Measurements from ENCODE around the gene PIGU.

PIGU gene

DNA sequence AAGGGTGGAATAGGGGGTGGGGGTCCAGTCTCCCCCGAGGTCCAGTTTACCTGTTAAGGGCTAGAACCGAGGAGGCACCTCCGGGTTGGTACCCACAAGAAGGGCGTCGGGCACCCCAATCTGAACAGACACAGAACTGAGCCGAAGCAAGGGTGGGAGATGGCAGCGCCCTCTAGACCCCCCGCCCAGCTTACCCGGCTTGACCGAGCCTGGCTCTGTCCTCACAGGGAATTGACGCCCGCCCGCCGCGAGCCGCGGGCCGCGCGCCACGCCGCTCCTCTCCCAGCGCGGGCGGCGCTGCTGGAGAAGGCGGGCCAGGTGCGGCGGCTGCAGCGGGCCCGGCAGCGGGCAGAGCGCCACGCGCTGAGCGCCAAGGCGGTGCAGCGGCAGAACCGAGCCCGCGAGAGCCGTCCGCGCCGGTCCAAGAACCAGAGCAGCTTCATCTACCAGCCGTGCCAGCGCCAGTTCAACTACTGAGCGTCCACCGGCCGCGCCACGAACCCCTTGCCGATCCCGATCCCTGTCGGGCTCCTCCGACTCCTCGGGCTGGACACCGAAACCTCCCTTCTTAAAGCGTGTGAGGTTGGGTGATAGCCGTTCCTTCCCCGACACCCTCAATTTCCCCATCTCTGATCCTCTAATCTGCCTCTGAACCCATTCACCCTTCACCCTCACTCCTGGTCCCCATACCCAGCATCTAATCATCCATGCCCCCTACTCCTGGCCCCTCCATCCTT is 33.1 kb upstream of the PIGU start:
- peak overlapping the region; percentile 57 for H3K4me3 ChIP-seq (ENCODE audit: low read depth, low read length)
- TF ChIP-seq, protein P1, sequence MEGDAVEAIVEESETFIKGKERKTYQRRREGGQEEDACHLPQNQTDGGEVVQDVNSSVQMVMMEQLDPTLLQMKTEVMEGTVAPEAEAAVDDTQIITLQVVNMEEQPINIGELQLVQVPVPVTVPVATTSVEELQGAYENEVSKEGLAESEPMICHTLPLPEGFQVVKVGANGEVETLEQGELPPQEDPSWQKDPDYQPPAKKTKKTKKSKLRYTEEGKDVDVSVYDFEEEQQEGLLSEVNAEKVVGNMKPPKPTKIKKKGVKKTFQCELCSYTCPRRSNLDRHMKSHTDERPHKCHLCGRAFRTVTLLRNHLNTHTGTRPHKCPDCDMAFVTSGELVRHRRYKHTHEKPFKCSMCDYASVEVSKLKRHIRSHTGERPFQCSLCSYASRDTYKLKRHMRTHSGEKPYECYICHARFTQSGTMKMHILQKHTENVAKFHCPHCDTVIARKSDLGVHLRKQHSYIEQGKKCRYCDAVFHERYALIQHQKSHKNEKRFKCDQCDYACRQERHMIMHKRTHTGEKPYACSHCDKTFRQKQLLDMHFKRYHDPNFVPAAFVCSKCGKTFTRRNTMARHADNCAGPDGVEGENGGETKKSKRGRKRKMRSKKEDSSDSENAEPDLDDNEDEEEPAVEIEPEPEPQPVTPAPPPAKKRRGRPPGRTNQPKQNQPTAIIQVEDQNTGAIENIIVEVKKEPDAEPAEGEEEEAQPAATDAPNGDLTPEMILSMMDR (IDR thresholded peaks at IDR 0.05; ENCODE audit: low read depth, low read length), result no peak

DNA sequence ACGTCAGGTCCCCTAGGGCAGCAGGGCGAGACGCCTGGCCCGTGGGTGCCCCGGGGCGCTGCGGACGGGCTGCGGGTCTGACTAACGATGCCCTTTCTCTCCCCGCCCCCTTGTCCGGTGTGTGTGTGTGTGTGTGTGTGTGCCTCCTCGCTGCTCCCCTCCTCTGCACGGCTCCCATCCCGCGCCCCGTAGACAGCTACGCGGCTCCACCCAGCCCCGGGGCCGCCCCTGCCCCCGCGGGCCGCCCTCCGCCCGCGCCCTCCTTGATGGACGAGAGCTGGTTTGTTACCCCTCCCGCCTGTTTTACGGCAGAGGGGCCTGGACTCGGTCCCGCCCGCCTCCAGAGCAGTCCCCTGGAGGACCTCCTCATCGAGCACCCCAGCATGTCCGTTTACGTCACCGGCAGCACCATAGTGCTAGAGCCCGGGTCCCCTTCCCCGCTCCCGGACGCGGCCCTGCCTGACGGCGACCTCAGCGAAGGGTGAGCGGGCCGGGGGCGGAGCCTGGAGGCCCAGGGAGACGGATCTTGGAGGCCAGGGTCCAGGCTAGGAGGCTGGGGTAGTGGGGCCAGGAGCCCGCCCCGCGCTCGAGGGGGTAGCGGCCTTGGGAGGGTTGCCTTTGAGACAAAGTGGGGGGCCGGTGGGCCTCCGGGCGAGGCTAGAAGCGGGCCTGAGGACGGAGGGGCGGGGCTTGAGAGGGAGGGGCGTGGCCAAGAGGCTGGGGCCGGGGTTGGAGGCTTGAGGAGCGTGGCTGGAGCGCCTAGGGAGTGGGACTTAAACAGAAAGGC is 32.3 kb upstream of the PIGU start:
- TF ChIP-seq, protein P1 (IDR thresholded peaks at IDR 0.05; ENCODE audit: low read depth, low read length), result no peak
- H3K4me3 ChIP-seq (ENCODE audit: low read depth, low read length), result peak overlapping the region; percentile 57

DNA sequence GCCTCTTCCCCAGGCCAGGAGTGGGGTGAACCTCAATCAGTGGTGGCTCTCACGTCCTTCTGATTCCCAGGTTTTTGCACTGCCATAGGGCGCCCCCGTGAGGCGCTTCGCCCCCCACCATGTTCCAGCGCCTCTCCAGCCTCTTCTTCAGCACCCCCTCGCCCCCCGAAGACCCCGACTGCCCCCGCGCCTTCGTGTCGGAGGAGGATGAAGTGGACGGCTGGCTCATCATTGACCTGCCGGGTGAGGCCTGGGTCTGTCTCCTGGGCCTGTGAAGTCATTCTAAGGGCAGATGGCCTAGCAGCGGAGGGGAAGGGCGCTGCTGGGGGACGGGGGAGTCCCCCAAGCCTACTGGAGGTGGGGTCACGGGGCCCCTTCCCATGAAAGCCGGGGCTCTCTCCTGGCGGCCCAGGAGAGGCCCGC is 31.7 kb upstream of the PIGU start:
- TF ChIP-seq, protein P1 (IDR thresholded peaks at IDR 0.05; ENCODE audit: low read depth, low read length), result peak; percentile 53
- H3K4me3 ChIP-seq (ENCODE audit: low read depth, low read length), result peak overlapping the region; percentile 57

DNA sequence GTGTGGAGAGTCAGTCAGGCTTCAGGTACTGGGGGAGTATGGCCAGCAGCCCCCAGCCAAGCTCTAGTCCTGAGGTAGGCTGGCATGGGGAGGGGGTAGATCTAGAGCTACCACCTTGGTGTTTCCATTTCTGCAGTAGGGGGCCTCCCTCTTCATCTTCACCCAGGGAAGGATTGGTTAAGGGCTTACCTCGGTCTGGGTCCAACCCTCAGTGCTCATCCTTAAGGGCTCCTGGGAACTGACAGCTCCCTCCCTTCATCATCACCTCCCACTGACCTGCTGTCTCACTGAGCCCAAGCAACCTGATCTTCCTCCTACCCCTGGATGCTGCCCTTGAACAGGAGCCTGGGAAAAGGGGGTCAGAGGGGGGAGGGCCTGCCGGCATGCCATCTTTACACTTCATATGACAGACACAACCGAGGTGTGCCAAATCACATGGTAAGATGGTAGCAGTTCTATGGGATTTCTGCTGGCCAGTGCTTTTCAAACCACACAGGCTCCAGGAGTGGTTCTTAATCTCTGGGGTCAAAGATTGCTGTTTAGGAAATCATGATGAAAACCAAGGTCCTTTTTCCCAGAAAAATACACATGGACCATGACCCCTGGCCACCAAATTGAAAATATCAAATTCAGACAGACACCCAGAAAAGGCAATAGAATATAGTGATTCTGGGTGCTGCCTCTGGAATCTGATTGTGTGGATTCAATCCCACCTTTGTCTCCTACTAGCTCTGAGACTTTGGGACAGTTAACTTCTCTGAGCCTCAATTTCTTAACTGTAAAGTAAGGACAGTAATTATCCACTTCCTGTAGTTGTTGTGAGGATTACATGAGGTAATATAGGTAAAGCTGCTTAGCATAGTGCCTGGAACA is 30.3 kb upstream of the PIGU start:
- TF ChIP-seq, protein P1 (IDR thresholded peaks at IDR 0.05; ENCODE audit: low read depth, low read length), result no peak
- no peak overlapping the region for H3K4me3 ChIP-seq (ENCODE audit: low read depth, low read length)

DNA sequence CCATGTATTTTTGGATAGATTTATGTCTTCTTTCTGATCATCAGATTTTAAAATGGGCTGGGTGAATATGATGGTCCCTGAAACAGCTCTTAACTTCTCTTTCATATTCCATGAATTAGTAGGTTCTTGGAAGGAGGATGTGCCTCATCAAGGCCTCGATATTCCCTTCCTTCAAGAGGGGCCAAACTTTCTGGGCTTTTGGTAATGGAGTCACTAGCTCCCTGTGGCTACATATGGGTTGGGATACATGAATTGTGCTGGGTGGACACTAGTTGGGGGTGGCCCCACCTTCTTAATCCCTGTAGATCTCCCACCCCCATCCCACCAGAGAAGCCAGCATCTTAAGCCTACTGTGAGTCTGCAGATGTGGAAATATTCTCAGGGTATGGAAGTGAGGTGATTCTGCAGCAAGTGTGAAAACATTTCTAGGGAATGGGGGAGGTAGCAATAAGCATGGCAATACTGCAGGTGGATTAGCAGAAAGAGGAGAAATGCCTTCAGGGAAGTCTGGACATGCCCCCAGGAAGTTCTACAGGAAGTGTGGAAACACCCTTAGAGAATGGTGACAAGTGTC is 29.5 kb upstream of the PIGU start:
- no peak overlapping the region for H3K4me3 ChIP-seq (ENCODE audit: low read depth, low read length)

More for the DNA sequence above, 29.5 kb upstream of the PIGU start:
- TF ChIP-seq, protein P1 (IDR thresholded peaks at IDR 0.05; ENCODE audit: low read depth, low read length), result no peak

Measured in WI38 (cell line).